HepG2 (cell line): Measurements from ENCODE around the gene RPS27A. TPM values are rescaled to one million over a fixed set of nuclear protein-coding genes. Genes with fewer than 3 reads are reported as not detected.

Experiments
- ATF7 ChIP-seq, 2 experiments: fragments of 450-650 bp in 1 of 2; sonication (generic) in 1 of 2; formaldehyde crosslinking in 1 of 2; IDR thresholded peaks; 2 replicates each; pipeline versions ENCODE4 v1.4.0 to v1.6.1; 2016 to 2020; ENCODE audit warnings: antibody characterized with exemption in 1 of 2, mild to moderate bottlenecking in 1 of 2, missing genetic modification reagents in 1 of 2
- FLYWCH1 ChIP-seq: sonication (generic); formaldehyde crosslinking; IDR thresholded peaks from 2 replicates; pipeline ENCODE4 v1.8.1; 2023; ENCODE audit warnings: mild to moderate bottlenecking, missing genetic modification reagents
- GLI4 ChIP-seq: sonication (generic); formaldehyde crosslinking; IDR thresholded peaks from 2 replicates; pipeline ENCODE4 v1.5.1; 2020; ENCODE audit warnings: missing genetic modification reagents, mild to moderate bottlenecking, moderate library complexity, borderline replicate concordance
- HMGA1 ChIP-seq: sonication (generic); formaldehyde crosslinking; conservative IDR thresholded peaks from 2 replicates; pipeline ENCODE4 v1.4.0; 2020; ENCODE audit warnings: missing genetic modification reagents
- JUND ChIP-seq: sonication (generic); formaldehyde crosslinking; IDR thresholded peaks from 2 replicates; pipeline ENCODE4 v1.8.0; 2022; ENCODE audit warnings: mild to moderate bottlenecking, missing genetic modification reagents
- LCORL ChIP-seq, 2 experiments: fragments of 450-650 bp in 1 of 2; sonication (generic) in 1 of 2; formaldehyde crosslinking in 1 of 2; IDR thresholded peaks; 2 replicates each; pipeline versions ENCODE4 v1.5.0 to v1.6.1; 2017 to 2020; ENCODE audit warnings: antibody characterized with exemption in 1 of 2, missing genetic modification reagents in 1 of 2
- MTA3 ChIP-seq: sonication (generic); formaldehyde crosslinking; IDR thresholded peaks from 2 replicates; pipeline ENCODE4 v1.4.0; 2020; ENCODE audit warnings: missing genetic modification reagents
- RBM22 ChIP-seq: fragments of 200-400 bp; formaldehyde crosslinking; optimal IDR thresholded peaks from 2 replicates; pipeline ENCODE3; 2017; ENCODE audit warnings: mild to moderate bottlenecking, low read length, moderate library complexity
- SCMH1 ChIP-seq: sonication (generic); formaldehyde crosslinking; IDR thresholded peaks from 2 replicates; pipeline ENCODE4 v1.9.0; 2021; ENCODE audit warnings: missing genetic modification reagents, mild to moderate bottlenecking, borderline replicate concordance
- TEAD3 ChIP-seq: optimal IDR thresholded peaks from 2 replicates; pipeline ENCODE3; 2016; ENCODE audit warnings: borderline replicate concordance
- XRCC5 ChIP-seq: fragments of 200-400 bp; formaldehyde crosslinking; optimal IDR thresholded peaks from 2 replicates; pipeline ENCODE3; 2017; ENCODE audit warnings: mild to moderate bottlenecking, low read length
- ZNF7 ChIP-seq: IDR thresholded peaks from 2 replicates; pipeline ENCODE4 v1.6.1; 2016; ENCODE audit warnings: missing biosample characterization, missing genetic modification reagents
- ZNF737 ChIP-seq: sonication (generic); formaldehyde crosslinking; IDR thresholded peaks from 2 replicates; pipeline ENCODE4 v1.5.0; 2020; ENCODE audit warnings: missing genetic modification reagents, mild to moderate bottlenecking, borderline replicate concordance
- polyA plus RNA-seq, 8 experiments: library from polyadenylated mRNA; depleted of rRNA in 3 of 8; stranded (reverse) in 7 of 8; unstranded in 1 of 8; fragments of >200 nt; fragmentation: Illumina TruSeq in 4 of 8; extraction: Trizol in 4 of 8; gene quantifications; 2 replicates each; pipeline versions ENCODE4 v1.2.1 to v1.2.3, GENCODE V29; 2011 to 2016; ENCODE audit warnings: low read depth in 4 of 8, missing spikeins in 1 of 8, mixed read lengths in 1 of 8; ENCODE audit not compliant: insufficient read depth in 1 of 8
- total RNA-seq, 5 experiments: library from RNA; depleted of rRNA; stranded (reverse); fragments of >200 nt; fragmentation: Illumina TruSeq; extraction: Trizol; gene quantifications; 2 replicates each; pipeline ENCODE4 v1.2.3, GENCODE V29; 2016; ENCODE audit warnings: low read depth in 1 of 5
- TF ChIP-seq, protein P1 (sequence below): sonication (generic); formaldehyde crosslinking; IDR thresholded peaks from 2 replicates; pipeline ENCODE4 v1.4.0; 2020; ENCODE audit warnings: low read depth, mild to moderate bottlenecking, missing genetic modification reagents
- TF ChIP-seq, protein P2 (sequence below), 2 experiments: IDR thresholded peaks; 2 replicates each; pipeline ENCODE4 v1.6.1; 2011 to 2012; ENCODE audit warnings: low read length in 2 of 2, borderline replicate concordance in 1 of 2, low read depth in 1 of 2, mild to moderate bottlenecking in 1 of 2, moderate library complexity in 1 of 2
- TF ChIP-seq, protein P3 (sequence below): sonication (generic); formaldehyde crosslinking; IDR thresholded peaks from 2 replicates; pipeline ENCODE4 v1.4.0; 2020; ENCODE audit warnings: missing genetic modification reagents, borderline replicate concordance
- TF ChIP-seq, protein P4 (sequence below): sonication (generic); formaldehyde crosslinking; IDR thresholded peaks from 2 replicates; pipeline ENCODE4 v1.4.0; 2020; ENCODE audit warnings: missing genetic modification reagents

Gene RPS27A
- total and polyA plus RNA-seq, 2 of the 13 experiments (the other 11 are each of a cell fraction or from before 2014, with no cell fraction given), result 2,779 to 3,269 TPM

- TF ChIP-seq, protein P1, sequence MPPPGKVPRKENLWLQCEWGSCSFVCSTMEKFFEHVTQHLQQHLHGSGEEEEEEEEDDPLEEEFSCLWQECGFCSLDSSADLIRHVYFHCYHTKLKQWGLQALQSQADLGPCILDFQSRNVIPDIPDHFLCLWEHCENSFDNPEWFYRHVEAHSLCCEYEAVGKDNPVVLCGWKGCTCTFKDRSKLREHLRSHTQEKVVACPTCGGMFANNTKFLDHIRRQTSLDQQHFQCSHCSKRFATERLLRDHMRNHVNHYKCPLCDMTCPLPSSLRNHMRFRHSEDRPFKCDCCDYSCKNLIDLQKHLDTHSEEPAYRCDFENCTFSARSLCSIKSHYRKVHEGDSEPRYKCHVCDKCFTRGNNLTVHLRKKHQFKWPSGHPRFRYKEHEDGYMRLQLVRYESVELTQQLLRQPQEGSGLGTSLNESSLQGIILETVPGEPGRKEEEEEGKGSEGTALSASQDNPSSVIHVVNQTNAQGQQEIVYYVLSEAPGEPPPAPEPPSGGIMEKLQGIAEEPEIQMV (CRISPR knock-in tag), result peak; percentile 96
- TF ChIP-seq XRCC5 (peak; percentile 99), FLYWCH1 (CRISPR knock-in tag) (peak; percentile 91; the same call in 1 of the 2 replicates), ATF7 (IDR thresholded peaks at IDR 0.05) (no peak), ATF7 (CRISPR knock-in tag; IDR thresholded peaks at IDR 0.05) (0 out of 2 replicates have a peak, but pooled peaks have one; percentile 74), ZNF737 (CRISPR knock-in tag) (peak; percentile 95), TEAD3 (CRISPR knock-in tag) (peak; percentile 96), RBM22 (peak; percentile 94), JUND (CRISPR knock-in tag) (peak; percentile 81), LCORL (IDR thresholded peaks at IDR 0.05) (0 out of 2 replicates have a peak, but pooled peaks have one; percentile 29), LCORL (CRISPR knock-in tag; IDR thresholded peaks at IDR 0.05) (peak; percentile 97), MTA3 (CRISPR knock-in tag) (no peak), GLI4 (CRISPR knock-in tag) (peak; percentile 77; the same call in 1 of the 2 replicates), SCMH1 (CRISPR knock-in tag) (no peak), ZNF7 (CRISPR knock-in tag) (no peak), HMGA1 (CRISPR knock-in tag) (no peak)
- TF ChIP-seq, protein P2, sequence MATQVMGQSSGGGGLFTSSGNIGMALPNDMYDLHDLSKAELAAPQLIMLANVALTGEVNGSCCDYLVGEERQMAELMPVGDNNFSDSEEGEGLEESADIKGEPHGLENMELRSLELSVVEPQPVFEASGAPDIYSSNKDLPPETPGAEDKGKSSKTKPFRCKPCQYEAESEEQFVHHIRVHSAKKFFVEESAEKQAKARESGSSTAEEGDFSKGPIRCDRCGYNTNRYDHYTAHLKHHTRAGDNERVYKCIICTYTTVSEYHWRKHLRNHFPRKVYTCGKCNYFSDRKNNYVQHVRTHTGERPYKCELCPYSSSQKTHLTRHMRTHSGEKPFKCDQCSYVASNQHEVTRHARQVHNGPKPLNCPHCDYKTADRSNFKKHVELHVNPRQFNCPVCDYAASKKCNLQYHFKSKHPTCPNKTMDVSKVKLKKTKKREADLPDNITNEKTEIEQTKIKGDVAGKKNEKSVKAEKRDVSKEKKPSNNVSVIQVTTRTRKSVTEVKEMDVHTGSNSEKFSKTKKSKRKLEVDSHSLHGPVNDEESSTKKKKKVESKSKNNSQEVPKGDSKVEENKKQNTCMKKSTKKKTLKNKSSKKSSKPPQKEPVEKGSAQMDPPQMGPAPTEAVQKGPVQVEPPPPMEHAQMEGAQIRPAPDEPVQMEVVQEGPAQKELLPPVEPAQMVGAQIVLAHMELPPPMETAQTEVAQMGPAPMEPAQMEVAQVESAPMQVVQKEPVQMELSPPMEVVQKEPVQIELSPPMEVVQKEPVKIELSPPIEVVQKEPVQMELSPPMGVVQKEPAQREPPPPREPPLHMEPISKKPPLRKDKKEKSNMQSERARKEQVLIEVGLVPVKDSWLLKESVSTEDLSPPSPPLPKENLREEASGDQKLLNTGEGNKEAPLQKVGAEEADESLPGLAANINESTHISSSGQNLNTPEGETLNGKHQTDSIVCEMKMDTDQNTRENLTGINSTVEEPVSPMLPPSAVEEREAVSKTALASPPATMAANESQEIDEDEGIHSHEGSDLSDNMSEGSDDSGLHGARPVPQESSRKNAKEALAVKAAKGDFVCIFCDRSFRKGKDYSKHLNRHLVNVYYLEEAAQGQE (IDR thresholded peaks at IDR 0.05; ENCODE audit: borderline replicate concordance in 1 of 2, low read depth in 1 of 2, low read length in 2 of 2), result peak in 1 of 2 experiments; percentile 80; a peak in 1 of 4 replicates
- TF ChIP-seq, protein P3, sequence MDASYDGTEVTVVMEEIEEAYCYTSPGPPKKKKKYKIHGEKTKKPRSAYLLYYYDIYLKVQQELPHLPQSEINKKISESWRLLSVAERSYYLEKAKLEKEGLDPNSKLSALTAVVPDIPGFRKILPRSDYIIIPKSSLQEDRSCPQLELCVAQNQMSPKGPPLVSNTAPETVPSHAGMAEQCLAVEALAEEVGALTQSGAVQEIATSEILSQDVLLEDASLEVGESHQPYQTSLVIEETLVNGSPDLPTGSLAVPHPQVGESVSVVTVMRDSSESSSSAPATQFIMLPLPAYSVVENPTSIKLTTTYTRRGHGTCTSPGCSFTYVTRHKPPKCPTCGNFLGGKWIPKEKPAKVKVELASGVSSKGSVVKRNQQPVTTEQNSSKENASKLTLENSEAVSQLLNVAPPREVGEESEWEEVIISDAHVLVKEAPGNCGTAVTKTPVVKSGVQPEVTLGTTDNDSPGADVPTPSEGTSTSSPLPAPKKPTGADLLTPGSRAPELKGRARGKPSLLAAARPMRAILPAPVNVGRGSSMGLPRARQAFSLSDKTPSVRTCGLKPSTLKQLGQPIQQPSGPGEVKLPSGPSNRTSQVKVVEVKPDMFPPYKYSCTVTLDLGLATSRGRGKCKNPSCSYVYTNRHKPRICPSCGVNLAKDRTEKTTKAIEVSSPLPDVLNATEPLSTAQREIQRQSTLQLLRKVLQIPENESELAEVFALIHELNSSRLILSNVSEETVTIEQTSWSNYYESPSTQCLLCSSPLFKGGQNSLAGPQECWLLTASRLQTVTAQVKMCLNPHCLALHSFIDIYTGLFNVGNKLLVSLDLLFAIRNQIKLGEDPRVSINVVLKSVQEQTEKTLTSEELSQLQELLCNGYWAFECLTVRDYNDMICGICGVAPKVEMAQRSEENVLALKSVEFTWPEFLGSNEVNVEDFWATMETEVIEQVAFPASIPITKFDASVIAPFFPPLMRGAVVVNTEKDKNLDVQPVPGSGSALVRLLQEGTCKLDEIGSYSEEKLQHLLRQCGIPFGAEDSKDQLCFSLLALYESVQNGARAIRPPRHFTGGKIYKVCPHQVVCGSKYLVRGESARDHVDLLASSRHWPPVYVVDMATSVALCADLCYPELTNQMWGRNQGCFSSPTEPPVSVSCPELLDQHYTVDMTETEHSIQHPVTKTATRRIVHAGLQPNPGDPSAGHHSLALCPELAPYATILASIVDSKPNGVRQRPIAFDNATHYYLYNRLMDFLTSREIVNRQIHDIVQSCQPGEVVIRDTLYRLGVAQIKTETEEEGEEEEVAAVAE, result peak; percentile 90; the same call in 1 of the 2 replicates
- TF ChIP-seq, protein P4, sequence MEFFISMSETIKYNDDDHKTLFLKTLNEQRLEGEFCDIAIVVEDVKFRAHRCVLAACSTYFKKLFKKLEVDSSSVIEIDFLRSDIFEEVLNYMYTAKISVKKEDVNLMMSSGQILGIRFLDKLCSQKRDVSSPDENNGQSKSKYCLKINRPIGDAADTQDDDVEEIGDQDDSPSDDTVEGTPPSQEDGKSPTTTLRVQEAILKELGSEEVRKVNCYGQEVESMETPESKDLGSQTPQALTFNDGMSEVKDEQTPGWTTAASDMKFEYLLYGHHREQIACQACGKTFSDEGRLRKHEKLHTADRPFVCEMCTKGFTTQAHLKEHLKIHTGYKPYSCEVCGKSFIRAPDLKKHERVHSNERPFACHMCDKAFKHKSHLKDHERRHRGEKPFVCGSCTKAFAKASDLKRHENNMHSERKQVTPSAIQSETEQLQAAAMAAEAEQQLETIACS (CRISPR knock-in tag), result peak; percentile 59
Observed at GRCh38 chr2:55268907-55269644, 36.6 kb downstream of the RPS27A start, which contains the start of gene MTIF2 (continued).
